Activated CD4-positive, alpha-beta memory T cell treated with anti-CD3 and anti-CD28 coated beads for 36 hours (primary cell): ENCODE data around the gene DHX34. TPM values are rescaled to one million over a fixed set of nuclear protein-coding genes. Genes with fewer than 3 reads are reported as not detected.

Source experiments
- CTCF ChIA-PET: fragments of 350-600 bp; sonication (Branson Sonifier 250); formaldehyde crosslinking; loops from one replicate; lab custom pipeline; 2021; ENCODE audit warnings: antibody characterized with exemption, inconsistent platforms; lab: Charles Lee
- POLR2A ChIA-PET: fragments of 350-600 bp; sonication (Branson Sonifier 250); formaldehyde crosslinking; loops from one replicate; lab custom pipeline; 2021; ENCODE audit warnings: antibody characterized with exemption; lab: Charles Lee
- DNase-seq: peaks from one replicate; pipeline ENCODE4 v3.0.0-alpha.2; 2020
- H3K27ac Mint-ChIP-seq: one replicate; pipeline ENCODE4 v1.8.0; 2021; ENCODE audit warnings: mixed read lengths
- H3K27me3 Mint-ChIP-seq: one replicate; pipeline ENCODE4 v1.8.0; 2021; ENCODE audit warnings: mixed read lengths
- H3K36me3 Mint-ChIP-seq: one replicate; pipeline ENCODE4 v1.8.0; 2021; ENCODE audit warnings: mixed read lengths
- H3K4me1 Mint-ChIP-seq: one replicate; pipeline ENCODE4 v1.8.0; 2021; ENCODE audit warnings: low read depth, mixed read lengths
- H3K4me3 Mint-ChIP-seq: one replicate; pipeline ENCODE4 v1.8.0; 2021; ENCODE audit warnings: mild to moderate bottlenecking, mixed read lengths
- H3K9me3 Mint-ChIP-seq: one replicate; pipeline ENCODE4 v1.8.0; 2021; ENCODE audit warnings: mixed read lengths
- intact Hi-C: fragments of 100-400 bp; cut with micrococcal nuclease; formaldehyde crosslinking; loops from one replicate; pipeline ENCODE4 v1.15.1; 2023
- total RNA-seq, 2 experiments: library from RNA; stranded (reverse); gene quantifications; one replicate each; pipeline ENCODE4 v1.2.3, GENCODE V29; 2021

The DHX34 gene
- total RNA-seq, 2 experiments from 2014 or later, result 12.7 to 15.7 TPM

DNA sequence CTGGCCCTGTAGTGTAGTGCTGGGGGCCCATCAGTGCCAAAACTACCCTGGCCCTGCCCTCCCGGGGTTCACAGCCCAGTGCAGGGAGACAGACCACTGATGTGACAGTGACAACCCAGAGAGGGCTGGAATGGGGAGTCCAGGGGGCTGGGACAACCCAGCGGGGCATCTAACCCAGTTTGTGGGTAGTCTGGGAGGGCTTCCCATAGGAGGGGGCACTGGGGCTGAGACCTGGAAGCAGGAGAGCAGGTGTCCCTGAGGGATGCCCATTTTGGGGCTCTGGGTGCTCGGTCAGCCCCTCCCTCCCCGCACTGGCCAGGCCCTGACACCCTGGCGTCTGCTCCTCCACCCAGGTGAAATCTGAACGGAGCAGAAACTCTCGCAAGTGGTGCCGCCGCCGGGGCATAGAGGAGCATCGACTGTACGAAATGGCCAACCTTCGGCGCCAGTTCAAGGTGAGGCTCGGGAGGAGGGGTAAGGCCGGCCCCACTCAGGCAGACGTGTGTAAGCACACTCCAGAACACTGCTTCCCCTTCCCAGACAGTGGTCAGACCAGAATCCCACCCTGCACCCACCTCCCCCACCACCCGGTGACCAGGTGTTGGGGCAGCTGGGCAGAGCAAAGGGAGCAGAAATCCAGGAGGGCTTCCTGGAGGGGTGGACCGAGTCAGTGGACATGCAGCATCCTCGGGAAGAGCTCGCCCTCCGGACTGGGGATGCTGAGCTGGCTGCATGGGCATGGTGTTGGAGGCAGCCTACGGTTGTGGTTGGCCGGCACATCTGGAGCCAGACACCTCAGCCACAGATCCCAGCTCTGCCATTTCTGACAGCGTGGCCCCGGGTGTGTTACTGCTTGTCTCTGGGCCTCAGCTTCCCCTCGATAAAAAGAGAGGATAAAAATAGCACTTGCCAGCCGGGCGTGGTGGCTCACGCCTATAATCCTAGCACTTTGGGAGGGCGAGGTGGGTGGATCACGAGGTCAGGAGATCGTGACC lies 24.4 kb downstream of the DHX34 start:
- intact Hi-C loops, result no loop called here
- POLR2A ChIA-PET, result no interaction called here

GRCh38 chr19:47374876-47375693 lies 26.0 kb downstream of the DHX34 start:
- Mint-ChIP-seq H3K27ac (no peak overlapping the region), H3K27me3 (no peaks in the 10 kb centered on the region), H3K9me3 (no peaks in the 10 kb centered on the region), H3K4me3 (no peak overlapping the region), H3K36me3 (peaks cover 25% of the 10 kb centered on the region), H3K4me1 (no peaks in the 10 kb centered on the region)
- intact Hi-C loops, result no loop called here
- POLR2A ChIA-PET, result interaction anchor here (0.7 kb wide), 1 partner anchor 38 kb away, joined by 4 read pairs; no protein-coding TSS in a partner anchor
- DNase-seq, result no peak
- CTCF ChIA-PET, result interaction anchor here (0.6 kb wide), 1 partner anchor 261 kb away, joined by 3 read pairs; the partner anchor contains the start of gene ZC3H4

More for the DNA sequence above, 24.4 kb downstream of the DHX34 start:
- Mint-ChIP-seq H3K4me3 (no peak overlapping the region), H3K27me3 (no peaks in the 10 kb centered on the region), H3K9me3 (no peaks in the 10 kb centered on the region), H3K27ac (no peak overlapping the region), H3K4me1 (no peaks in the 10 kb centered on the region), H3K36me3 (peaks cover 23% of the 10 kb centered on the region)
- DNase-seq, result no peak
- CTCF ChIA-PET, result interaction anchor here (0.7 to 1.0 kb wide), 3 partner anchors 25 to 77 kb away, joined by 3 to 5 read pairs (median 3); partner anchors contain the start of gene DHX34

DNA sequence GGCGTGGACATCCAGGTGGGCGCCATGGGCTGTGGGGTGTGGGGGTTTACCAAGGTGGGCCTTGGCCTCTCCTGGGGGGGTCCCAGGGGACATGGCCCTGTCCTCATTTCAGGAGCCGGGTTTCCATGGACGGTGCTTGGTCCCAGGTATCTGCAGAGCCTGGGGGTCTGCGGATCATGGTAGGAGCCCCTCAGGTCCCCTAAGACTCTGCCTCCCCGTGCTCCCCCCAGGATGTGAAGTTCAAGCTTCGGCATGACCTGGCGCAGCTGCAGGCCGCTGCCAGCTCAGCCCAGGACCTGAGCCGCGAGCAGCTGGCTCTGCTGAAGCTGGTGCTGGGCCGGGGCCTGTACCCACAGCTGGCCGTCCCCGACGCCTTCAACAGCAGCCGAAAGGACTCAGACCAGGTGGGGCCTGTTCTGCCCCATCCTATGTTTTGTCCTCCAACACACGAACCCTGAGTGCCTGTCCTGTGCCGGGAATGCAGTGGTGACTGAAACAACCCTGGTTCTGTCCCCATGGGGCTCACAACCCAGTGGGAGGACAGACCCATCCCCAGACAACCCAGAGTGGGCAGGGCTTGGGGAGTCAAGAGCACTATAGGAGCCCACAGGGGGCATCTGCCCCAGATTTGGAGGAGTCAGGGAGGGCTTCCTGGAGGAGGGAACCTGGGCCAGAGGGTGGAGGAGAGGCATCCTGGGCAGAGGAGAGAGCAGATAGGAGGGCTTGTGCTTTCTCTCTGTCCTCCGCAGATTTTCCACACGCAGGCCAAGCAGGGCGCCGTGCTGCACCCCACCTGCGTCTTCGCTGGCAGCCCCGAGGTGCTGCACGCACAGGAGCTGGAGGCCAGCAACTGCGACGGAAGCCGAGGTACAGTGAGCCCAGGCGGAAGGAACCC lies 26.8 kb downstream of the DHX34 start:
- DNase-seq, result no peak
- Mint-ChIP-seq H3K4me1 (no peaks in the 10 kb centered on the region), H3K27me3 (no peaks in the 10 kb centered on the region), H3K27ac (no peak overlapping the region), H3K9me3 (no peaks in the 10 kb centered on the region), H3K36me3 (peaks cover 25% of the 10 kb centered on the region), H3K4me3 (no peak overlapping the region)
- ChIA-PET CTCF (interaction anchor here (0.6 kb wide), 1 partner anchor 262 kb away, joined by 3 read pairs; the partner anchor contains the start of gene ZC3H4), POLR2A (no interaction called here)
- intact Hi-C loops, result no loop called here

GRCh38 chr19:47376589-47377144 lies 27.6 kb downstream of the DHX34 start:
- peaks cover 7% of the 10 kb centered on the region for H3K4me1 Mint-ChIP-seq
- ChIA-PET CTCF (no interaction called here), POLR2A (no interaction called here)
- no peak overlapping the region for H3K27ac Mint-ChIP-seq
- H3K9me3 Mint-ChIP-seq, result no peaks in the 10 kb centered on the region
- DNase-seq, result no peak
- no peak overlapping the region for H3K4me3 Mint-ChIP-seq
- H3K36me3 Mint-ChIP-seq, result peaks cover 29% of the 10 kb centered on the region
- intact Hi-C loops, result no loop called here
- H3K27me3 Mint-ChIP-seq, result no peaks in the 10 kb centered on the region

GRCh38 chr19:47377208-47377701 lies 28.1 kb downstream of the DHX34 start:
- intact Hi-C loops, result no loop called here
- no peak for DNase-seq
- peaks cover 29% of the 10 kb centered on the region for H3K36me3 Mint-ChIP-seq
- POLR2A ChIA-PET, result no interaction called here
- H3K4me3 Mint-ChIP-seq, result no peak overlapping the region
- peaks cover 8% of the 10 kb centered on the region for H3K4me1 Mint-ChIP-seq
- no peak overlapping the region for H3K27ac Mint-ChIP-seq
- H3K9me3 Mint-ChIP-seq, result no peaks in the 10 kb centered on the region
- CTCF ChIA-PET, result interaction anchor here (1.6 kb wide), 1 partner anchor 14 kb away, joined by 9 read pairs; no protein-coding TSS in a partner anchor
- no peaks in the 10 kb centered on the region for H3K27me3 Mint-ChIP-seq

DNA sequence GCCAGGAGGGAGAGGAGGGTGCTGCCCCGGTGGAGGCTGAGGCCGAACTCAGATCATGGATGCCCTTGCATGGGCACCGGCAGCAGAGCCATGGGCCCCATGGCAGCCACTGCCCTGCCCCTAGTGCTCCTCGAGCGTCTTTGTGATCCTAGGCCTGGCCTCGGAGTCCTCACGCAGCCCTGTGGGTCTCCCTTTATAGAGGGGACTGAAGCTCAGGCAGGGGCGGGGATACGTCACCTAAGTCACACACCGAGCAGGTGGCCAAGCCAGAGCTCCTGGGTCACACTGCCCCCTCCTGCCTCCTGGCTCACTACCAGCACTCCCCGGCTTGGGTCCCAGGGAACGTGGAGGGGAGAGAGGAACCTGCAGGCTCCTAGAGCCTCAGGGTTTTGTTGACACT lies 28.7 kb downstream of the DHX34 start:
- Mint-ChIP-seq H3K36me3 (peaks cover 29% of the 10 kb centered on the region), H3K27ac (no peak overlapping the region), H3K27me3 (no peaks in the 10 kb centered on the region), H3K4me3 (no peak overlapping the region), H3K9me3 (no peaks in the 10 kb centered on the region), H3K4me1 (peaks cover 8% of the 10 kb centered on the region)
- ChIA-PET CTCF (interaction anchor here (0.7 to 1.6 kb wide), 3 partner anchors 14 to 93 kb away, joined by 3 to 9 read pairs (median 3); partner anchors contain the start of gene DHX34), POLR2A (no interaction called here)
- DNase-seq, result no peak
- intact Hi-C loops, result no loop called here

GRCh38 chr19:47378246-47378645 lies 29.1 kb downstream of the DHX34 start:
- CTCF ChIA-PET, result interaction anchor here (0.7 to 1.6 kb wide), 3 partner anchors 13 to 93 kb away, joined by 3 to 9 read pairs (median 3); partner anchors contain the start of gene DHX34

DNA sequence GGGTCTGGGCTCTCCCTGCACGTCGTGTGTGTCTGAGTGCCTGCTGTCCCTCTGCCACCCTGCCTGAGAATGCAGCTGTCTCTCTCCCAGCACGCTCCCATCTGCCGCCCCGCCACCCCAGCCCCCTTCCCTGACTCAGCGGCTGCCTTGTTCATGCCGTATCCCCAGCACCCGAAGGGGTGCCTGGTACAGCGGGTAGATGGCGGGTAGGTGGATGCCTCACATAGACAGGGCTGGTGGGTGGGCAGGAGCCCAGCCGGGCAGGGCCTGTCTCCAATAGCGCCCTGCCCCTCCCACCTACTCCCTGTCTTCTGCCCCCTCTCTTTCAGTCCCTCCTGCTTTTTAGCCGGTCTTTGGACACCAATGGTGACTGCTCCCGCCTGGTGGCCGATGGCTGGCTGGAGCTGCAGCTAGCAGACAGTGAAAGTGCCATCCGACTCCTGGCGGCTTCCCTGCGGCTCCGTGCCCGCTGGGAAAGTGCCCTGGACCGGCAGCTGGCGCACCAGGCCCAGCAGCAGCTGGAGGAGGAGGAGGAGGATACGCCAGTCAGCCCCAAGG lies 30.3 kb downstream of the DHX34 start:
- Mint-ChIP-seq H3K9me3 (no peaks in the 10 kb centered on the region), H3K4me3 (no peak overlapping the region), H3K27me3 (no peaks in the 10 kb centered on the region), H3K27ac (no peak overlapping the region), H3K36me3 (peaks cover 26% of the 10 kb centered on the region), H3K4me1 (peaks cover 16% of the 10 kb centered on the region)
- intact Hi-C loops, result no loop called here
- CTCF ChIA-PET, result no interaction called here
- POLR2A ChIA-PET, result no interaction called here
- DNase-seq, result no peak

More at GRCh38 chr19:47378246-47378645, 29.1 kb downstream of the DHX34 start:
- Mint-ChIP-seq H3K4me1 (peaks cover 11% of the 10 kb centered on the region), H3K27me3 (no peaks in the 10 kb centered on the region), H3K36me3 (peaks cover 26% of the 10 kb centered on the region), H3K9me3 (no peaks in the 10 kb centered on the region), H3K27ac (no peak overlapping the region), H3K4me3 (no peak overlapping the region)
- no peak for DNase-seq
- intact Hi-C loops, result no loop called here
- POLR2A ChIA-PET, result no interaction called here

DNA sequence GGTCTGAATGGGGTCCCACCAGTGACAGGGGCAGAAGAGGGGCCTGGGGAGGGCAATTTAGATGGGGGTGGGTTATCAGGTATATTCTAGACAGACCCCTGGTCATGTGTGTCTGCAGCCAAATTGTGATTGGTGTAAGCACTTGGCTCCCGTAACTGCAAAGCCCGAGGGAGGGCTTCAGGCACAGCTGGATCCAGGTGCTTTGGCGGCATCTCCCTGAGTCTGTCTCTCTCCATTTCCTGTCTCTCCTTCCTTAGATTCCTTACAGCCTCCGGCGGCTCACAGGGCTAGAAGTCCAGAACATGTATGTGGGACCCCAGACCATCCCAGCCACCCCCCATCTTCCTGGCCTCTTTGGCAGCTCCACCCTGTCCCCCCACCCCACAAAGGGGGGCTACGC lies 31.4 kb downstream of the DHX34 start:
- ChIA-PET POLR2A (no interaction called here), CTCF (interaction anchor here (0.7 kb wide), 1 partner anchor 10 kb away, joined by 3 read pairs; no protein-coding TSS in a partner anchor)
- Mint-ChIP-seq H3K27me3 (no peaks in the 10 kb centered on the region), H3K36me3 (peaks cover 26% of the 10 kb centered on the region), H3K4me3 (no peak overlapping the region), H3K27ac (no peak overlapping the region), H3K4me1 (peaks cover 16% of the 10 kb centered on the region), H3K9me3 (no peaks in the 10 kb centered on the region)
- intact Hi-C loops, result no loop called here
- DNase-seq, result no peak

DNA sequence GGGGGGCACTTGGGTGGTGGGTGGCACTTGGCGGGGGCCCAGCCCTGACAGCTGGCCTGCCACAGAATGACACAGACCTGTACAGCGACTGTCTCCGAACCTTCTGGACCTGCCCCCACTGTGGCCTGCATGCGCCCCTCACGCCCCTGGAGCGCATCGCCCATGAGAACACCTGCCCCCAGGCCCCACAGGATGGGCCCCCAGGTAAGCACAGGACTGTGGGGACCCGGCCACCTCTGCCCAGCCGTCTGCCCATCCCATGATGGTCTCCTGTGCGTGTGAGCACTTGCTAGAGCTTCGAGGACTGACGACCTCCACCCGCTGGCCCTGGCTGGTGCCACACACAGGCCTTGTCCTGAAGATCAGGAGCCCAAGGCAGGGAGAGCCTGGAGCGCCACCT lies 32.0 kb downstream of the DHX34 start:
- CTCF ChIA-PET, result interaction anchor here (1.1 to 1.3 kb wide), 2 partner anchors 10 to 47 kb away, joined by 3 to 6 read pairs; no protein-coding TSS in a partner anchor
- DNase-seq, result no peak
- Mint-ChIP-seq H3K27me3 (no peaks in the 10 kb centered on the region), H3K36me3 (peaks cover 22% of the 10 kb centered on the region), H3K4me3 (no peak overlapping the region), H3K27ac (no peak overlapping the region), H3K4me1 (peaks cover 16% of the 10 kb centered on the region), H3K9me3 (no peaks in the 10 kb centered on the region)
- POLR2A ChIA-PET, result no interaction called here
- intact Hi-C loops, result no loop called here
